Activated naive CD4-positive, alpha-beta T cell treated with anti-CD3 and anti-CD28 coated beads, Interleukin-2, amount 50 U/mL, for 24 hours (primary cell): ENCODE measurements around the gene TMEM233.
"Not testable (repeated sequence)": the region's sequence is repeated elsewhere in the genome, so short reads cannot be mapped to it uniquely, and the experiment has no call there.

ENCODE experiments used
- H3K27ac Mint-ChIP-seq: one replicate; pipeline ENCODE4 v1.8.0; 2021; ENCODE audit warnings: mild to moderate bottlenecking, mixed read lengths
- H3K27me3 Mint-ChIP-seq: one replicate; pipeline ENCODE4 v1.8.0; 2021; ENCODE audit warnings: mixed read lengths
- H3K36me3 Mint-ChIP-seq: one replicate; pipeline ENCODE4 v1.8.0; 2021; ENCODE audit warnings: mixed read lengths
- H3K4me1 Mint-ChIP-seq: one replicate; pipeline ENCODE4 v1.8.0; 2021; ENCODE audit warnings: mixed read lengths
- H3K4me3 Mint-ChIP-seq: one replicate; pipeline ENCODE4 v1.8.0; 2021; ENCODE audit warnings: mild to moderate bottlenecking, mixed read lengths
- H3K9me3 Mint-ChIP-seq: one replicate; pipeline ENCODE4 v1.8.0; 2021; ENCODE audit warnings: mixed read lengths

The TMEM233 gene

GRCh38 chr12:119594772-119595445, 1.3 kb downstream of the TMEM233 start:
- Mint-ChIP-seq H3K4me3 (no peak overlapping the region), H3K27ac (no peak overlapping the region), H3K27me3 (peaks cover 63% of the 10 kb centered on the region), H3K4me1 (peaks cover 17% of the 10 kb centered on the region), H3K9me3 (no peaks in the 10 kb centered on the region), H3K36me3 (no peaks in the 10 kb centered on the region)

GRCh38 chr12:119598159-119598558, 4.6 kb downstream of the TMEM233 start:
- H3K36me3 Mint-ChIP-seq = no peaks in the 10 kb centered on the region
- H3K4me3 Mint-ChIP-seq = no peak overlapping the region
- H3K27me3 Mint-ChIP-seq = peaks cover 53% of the 10 kb centered on the region
- H3K4me1 Mint-ChIP-seq = peaks cover 17% of the 10 kb centered on the region
- no peak overlapping the region for H3K27ac Mint-ChIP-seq
- H3K9me3 Mint-ChIP-seq = no peaks in the 10 kb centered on the region

- peaks cover 32% of the 10 kb centered on the region for H3K27me3 Mint-ChIP-seq
Measured at GRCh38 chr12:119601877-119602733, 8.5 kb downstream of the TMEM233 start.

GRCh38 chr12:119602734-119603094, 9.1 kb downstream of the TMEM233 start:
- Mint-ChIP-seq H3K27me3 (peaks cover 30% of the 10 kb centered on the region), H3K9me3 (no peaks in the 10 kb centered on the region), H3K4me1 (no peaks in the 10 kb centered on the region), H3K27ac (no peak overlapping the region), H3K36me3 (no peaks in the 10 kb centered on the region), H3K4me3 (no peak overlapping the region)

More at GRCh38 chr12:119601877-119602733, 8.5 kb downstream of the TMEM233 start:
- Mint-ChIP-seq H3K27ac (no peak overlapping the region), H3K4me3 (no peak overlapping the region), H3K9me3 (no peaks in the 10 kb centered on the region), H3K36me3 (no peaks in the 10 kb centered on the region), H3K4me1 (no peaks in the 10 kb centered on the region)

GRCh38 chr12:119603767-119604166, 10.2 kb downstream of the TMEM233 start:
- Mint-ChIP-seq H3K27me3 (peaks cover 25% of the 10 kb centered on the region), H3K27ac (no peak overlapping the region), H3K4me1 (no peaks in the 10 kb centered on the region), H3K4me3 (no peak overlapping the region), H3K9me3 (no peaks in the 10 kb centered on the region), H3K36me3 (no peaks in the 10 kb centered on the region)

GRCh38 chr12:119609358-119609757, 15.8 kb downstream of the TMEM233 start:
- Mint-ChIP-seq H3K4me1 (no peaks in the 10 kb centered on the region), H3K36me3 (peaks cover 2% of the 10 kb centered on the region), H3K9me3 (peaks cover 6% of the 10 kb centered on the region), H3K27me3 (peaks cover 23% of the 10 kb centered on the region), H3K27ac (no peak overlapping the region), H3K4me3 (no peak overlapping the region)

GRCh38 chr12:119613319-119613936, 19.9 kb downstream of the TMEM233 start:
- Mint-ChIP-seq H3K4me3 (no peak overlapping the region), H3K27me3 (peaks cover 18% of the 10 kb centered on the region), H3K27ac (no peak overlapping the region), H3K4me1 (no peaks in the 10 kb centered on the region), H3K36me3 (peaks cover 2% of the 10 kb centered on the region), H3K9me3 (peaks cover 6% of the 10 kb centered on the region)

- Mint-ChIP-seq H3K4me1 (no peaks in the 10 kb centered on the region), H3K36me3 (no peaks in the 10 kb centered on the region), H3K27ac (no peak overlapping the region), H3K27me3 (peaks cover 15% of the 10 kb centered on the region), H3K9me3 (peaks cover 6% of the 10 kb centered on the region), H3K4me3 (no peak overlapping the region)
Measured at GRCh38 chr12:119614705-119615104, 21.1 kb downstream of the TMEM233 start.

GRCh38 chr12:119615518-119616475, 22.2 kb downstream of the TMEM233 start:
- H3K4me3 Mint-ChIP-seq = no peak overlapping the region
- no peaks in the 10 kb centered on the region for H3K4me1 Mint-ChIP-seq
- peaks cover 13% of the 10 kb centered on the region for H3K27me3 Mint-ChIP-seq
- no peak overlapping the region for H3K27ac Mint-ChIP-seq
- no peaks in the 10 kb centered on the region for H3K36me3 Mint-ChIP-seq
- peaks cover 2% of the 10 kb centered on the region for H3K9me3 Mint-ChIP-seq

- H3K27ac Mint-ChIP-seq, H3K4me1 Mint-ChIP-seq, H3K9me3 Mint-ChIP-seq, H3K36me3 Mint-ChIP-seq, H3K4me3 Mint-ChIP-seq: not testable (repeated sequence)
- peaks cover 19% of the 10 kb centered on the region for H3K27me3 Mint-ChIP-seq
Measured at GRCh38 chr12:119618328-119618896, 24.8 kb downstream of the TMEM233 start.

- Mint-ChIP-seq H3K27ac (no peak overlapping the region), H3K36me3 (no peaks in the 10 kb centered on the region), H3K4me1 (no peaks in the 10 kb centered on the region), H3K9me3 (no peaks in the 10 kb centered on the region), H3K4me3 (no peak overlapping the region), H3K27me3 (peaks cover 17% of the 10 kb centered on the region)
Measured at GRCh38 chr12:119620490-119620889, 26.9 kb downstream of the TMEM233 start.

GRCh38 chr12:119621878-119622277, 28.3 kb downstream of the TMEM233 start:
- H3K27me3 Mint-ChIP-seq = peaks cover 17% of the 10 kb centered on the region
- no peak overlapping the region for H3K27ac Mint-ChIP-seq
- H3K36me3 Mint-ChIP-seq = no peaks in the 10 kb centered on the region
- H3K4me3 Mint-ChIP-seq = no peak overlapping the region
- no peaks in the 10 kb centered on the region for H3K9me3 Mint-ChIP-seq
- no peaks in the 10 kb centered on the region for H3K4me1 Mint-ChIP-seq

GRCh38 chr12:119624966-119625365, 31.4 kb downstream of the TMEM233 start:
- H3K4me3 Mint-ChIP-seq = no peak overlapping the region
- H3K9me3 Mint-ChIP-seq = no peaks in the 10 kb centered on the region
- H3K4me1 Mint-ChIP-seq = no peaks in the 10 kb centered on the region
- H3K27me3 Mint-ChIP-seq = peaks cover 16% of the 10 kb centered on the region
- H3K36me3 Mint-ChIP-seq = no peaks in the 10 kb centered on the region
- H3K27ac Mint-ChIP-seq = no peak overlapping the region

- no peaks in the 10 kb centered on the region for H3K36me3 Mint-ChIP-seq
- peaks cover 9% of the 10 kb centered on the region for H3K27me3 Mint-ChIP-seq
- no peak overlapping the region for H3K4me3 Mint-ChIP-seq
- no peak overlapping the region for H3K27ac Mint-ChIP-seq
- no peaks in the 10 kb centered on the region for H3K9me3 Mint-ChIP-seq
- no peaks in the 10 kb centered on the region for H3K4me1 Mint-ChIP-seq
Measured at GRCh38 chr12:119627019-119627643, 33.6 kb downstream of the TMEM233 start.
